ENCODE data around the gene PROCA1. TPM values are rescaled to one million over a fixed set of nuclear protein-coding genes. Genes with fewer than 3 reads are reported as not detected.

PROCA1 gene
- total and polyA plus RNA-seq, 9 of the 15 experiments (the other 6 are each of a cell fraction or from before 2014, with no cell fraction given): 0.78 to 16.2 (median 5.6) TPM

DNA sequence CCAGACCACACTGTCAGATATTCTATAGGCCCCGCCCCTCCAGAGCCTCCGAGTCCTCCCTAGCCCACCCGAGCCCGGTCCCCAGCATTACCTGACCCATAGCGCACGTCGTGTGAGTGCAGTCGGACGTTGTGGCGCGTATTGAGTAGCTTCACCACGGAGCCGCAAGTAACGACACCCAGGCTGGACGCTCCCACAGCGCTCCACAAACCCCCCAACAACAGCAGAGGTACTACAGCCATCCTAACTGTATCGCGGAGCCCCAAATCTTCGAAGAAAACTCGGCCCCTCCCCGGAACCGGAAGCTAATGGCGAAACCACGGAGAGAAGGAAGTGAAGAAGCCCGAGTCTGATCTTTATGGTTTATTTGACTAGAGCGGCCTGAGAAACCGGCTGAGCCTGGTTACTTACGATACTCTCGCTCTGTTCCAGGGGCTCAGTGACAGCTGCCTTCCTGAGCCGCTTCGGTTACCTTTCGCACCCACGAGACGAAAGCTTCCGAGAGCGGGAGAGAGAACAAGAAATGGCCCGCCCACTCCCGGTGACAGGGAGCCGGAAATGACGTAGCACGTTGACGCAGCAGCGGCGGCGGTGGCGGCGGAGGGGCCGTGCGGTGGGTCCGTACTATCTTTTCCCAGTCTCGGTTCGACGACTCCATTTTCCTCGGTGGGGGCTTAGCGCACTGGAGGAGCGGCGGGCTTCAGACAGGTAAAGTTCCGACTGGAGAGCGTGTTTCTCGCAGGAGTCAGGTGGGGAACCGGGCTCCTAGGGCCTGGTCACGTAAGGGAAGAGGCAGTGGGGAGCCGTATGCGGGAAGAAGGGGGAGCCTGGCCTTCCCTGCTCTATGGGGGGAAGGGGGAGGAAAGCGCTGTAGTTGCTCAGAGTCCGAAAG is 49.8 kb downstream of the PROCA1 start, which contains the start of the genes SDF2 and SUPT6H (continued):
- TF ChIP-seq, protein P1, sequence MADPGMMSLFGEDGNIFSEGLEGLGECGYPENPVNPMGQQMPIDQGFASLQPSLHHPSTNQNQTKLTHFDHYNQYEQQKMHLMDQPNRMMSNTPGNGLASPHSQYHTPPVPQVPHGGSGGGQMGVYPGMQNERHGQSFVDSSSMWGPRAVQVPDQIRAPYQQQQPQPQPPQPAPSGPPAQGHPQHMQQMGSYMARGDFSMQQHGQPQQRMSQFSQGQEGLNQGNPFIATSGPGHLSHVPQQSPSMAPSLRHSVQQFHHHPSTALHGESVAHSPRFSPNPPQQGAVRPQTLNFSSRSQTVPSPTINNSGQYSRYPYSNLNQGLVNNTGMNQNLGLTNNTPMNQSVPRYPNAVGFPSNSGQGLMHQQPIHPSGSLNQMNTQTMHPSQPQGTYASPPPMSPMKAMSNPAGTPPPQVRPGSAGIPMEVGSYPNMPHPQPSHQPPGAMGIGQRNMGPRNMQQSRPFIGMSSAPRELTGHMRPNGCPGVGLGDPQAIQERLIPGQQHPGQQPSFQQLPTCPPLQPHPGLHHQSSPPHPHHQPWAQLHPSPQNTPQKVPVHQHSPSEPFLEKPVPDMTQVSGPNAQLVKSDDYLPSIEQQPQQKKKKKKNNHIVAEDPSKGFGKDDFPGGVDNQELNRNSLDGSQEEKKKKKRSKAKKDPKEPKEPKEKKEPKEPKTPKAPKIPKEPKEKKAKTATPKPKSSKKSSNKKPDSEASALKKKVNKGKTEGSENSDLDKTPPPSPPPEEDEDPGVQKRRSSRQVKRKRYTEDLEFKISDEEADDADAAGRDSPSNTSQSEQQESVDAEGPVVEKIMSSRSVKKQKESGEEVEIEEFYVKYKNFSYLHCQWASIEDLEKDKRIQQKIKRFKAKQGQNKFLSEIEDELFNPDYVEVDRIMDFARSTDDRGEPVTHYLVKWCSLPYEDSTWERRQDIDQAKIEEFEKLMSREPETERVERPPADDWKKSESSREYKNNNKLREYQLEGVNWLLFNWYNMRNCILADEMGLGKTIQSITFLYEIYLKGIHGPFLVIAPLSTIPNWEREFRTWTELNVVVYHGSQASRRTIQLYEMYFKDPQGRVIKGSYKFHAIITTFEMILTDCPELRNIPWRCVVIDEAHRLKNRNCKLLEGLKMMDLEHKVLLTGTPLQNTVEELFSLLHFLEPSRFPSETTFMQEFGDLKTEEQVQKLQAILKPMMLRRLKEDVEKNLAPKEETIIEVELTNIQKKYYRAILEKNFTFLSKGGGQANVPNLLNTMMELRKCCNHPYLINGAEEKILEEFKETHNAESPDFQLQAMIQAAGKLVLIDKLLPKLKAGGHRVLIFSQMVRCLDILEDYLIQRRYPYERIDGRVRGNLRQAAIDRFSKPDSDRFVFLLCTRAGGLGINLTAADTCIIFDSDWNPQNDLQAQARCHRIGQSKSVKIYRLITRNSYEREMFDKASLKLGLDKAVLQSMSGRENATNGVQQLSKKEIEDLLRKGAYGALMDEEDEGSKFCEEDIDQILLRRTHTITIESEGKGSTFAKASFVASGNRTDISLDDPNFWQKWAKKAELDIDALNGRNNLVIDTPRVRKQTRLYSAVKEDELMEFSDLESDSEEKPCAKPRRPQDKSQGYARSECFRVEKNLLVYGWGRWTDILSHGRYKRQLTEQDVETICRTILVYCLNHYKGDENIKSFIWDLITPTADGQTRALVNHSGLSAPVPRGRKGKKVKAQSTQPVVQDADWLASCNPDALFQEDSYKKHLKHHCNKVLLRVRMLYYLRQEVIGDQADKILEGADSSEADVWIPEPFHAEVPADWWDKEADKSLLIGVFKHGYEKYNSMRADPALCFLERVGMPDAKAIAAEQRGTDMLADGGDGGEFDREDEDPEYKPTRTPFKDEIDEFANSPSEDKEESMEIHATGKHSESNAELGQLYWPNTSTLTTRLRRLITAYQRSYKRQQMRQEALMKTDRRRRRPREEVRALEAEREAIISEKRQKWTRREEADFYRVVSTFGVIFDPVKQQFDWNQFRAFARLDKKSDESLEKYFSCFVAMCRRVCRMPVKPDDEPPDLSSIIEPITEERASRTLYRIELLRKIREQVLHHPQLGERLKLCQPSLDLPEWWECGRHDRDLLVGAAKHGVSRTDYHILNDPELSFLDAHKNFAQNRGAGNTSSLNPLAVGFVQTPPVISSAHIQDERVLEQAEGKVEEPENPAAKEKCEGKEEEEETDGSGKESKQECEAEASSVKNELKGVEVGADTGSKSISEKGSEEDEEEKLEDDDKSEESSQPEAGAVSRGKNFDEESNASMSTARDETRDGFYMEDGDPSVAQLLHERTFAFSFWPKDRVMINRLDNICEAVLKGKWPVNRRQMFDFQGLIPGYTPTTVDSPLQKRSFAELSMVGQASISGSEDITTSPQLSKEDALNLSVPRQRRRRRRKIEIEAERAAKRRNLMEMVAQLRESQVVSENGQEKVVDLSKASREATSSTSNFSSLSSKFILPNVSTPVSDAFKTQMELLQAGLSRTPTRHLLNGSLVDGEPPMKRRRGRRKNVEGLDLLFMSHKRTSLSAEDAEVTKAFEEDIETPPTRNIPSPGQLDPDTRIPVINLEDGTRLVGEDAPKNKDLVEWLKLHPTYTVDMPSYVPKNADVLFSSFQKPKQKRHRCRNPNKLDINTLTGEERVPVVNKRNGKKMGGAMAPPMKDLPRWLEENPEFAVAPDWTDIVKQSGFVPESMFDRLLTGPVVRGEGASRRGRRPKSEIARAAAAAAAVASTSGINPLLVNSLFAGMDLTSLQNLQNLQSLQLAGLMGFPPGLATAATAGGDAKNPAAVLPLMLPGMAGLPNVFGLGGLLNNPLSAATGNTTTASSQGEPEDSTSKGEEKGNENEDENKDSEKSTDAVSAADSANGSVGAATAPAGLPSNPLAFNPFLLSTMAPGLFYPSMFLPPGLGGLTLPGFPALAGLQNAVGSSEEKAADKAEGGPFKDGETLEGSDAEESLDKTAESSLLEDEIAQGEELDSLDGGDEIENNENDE (IDR thresholded peaks at IDR 0.05; ENCODE audit: low read depth, low read length): no peak
- TF ChIP-seq, protein P2, sequence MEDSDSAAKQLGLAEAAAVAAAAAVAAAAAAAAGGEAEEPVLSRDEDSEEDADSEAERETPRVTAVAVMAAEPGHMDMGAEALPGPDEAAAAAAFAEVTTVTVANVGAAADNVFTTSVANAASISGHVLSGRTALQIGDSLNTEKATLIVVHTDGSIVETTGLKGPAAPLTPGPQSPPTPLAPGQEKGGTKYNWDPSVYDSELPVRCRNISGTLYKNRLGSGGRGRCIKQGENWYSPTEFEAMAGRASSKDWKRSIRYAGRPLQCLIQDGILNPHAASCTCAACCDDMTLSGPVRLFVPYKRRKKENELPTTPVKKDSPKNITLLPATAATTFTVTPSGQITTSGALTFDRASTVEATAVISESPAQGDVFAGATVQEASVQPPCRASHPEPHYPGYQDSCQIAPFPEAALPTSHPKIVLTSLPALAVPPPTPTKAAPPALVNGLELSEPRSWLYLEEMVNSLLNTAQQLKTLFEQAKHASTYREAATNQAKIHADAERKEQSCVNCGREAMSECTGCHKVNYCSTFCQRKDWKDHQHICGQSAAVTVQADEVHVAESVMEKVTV (CRISPR knock-in tag; IDR thresholded peaks at IDR 0.05): no peak
- TF ChIP-seq, protein P3, sequence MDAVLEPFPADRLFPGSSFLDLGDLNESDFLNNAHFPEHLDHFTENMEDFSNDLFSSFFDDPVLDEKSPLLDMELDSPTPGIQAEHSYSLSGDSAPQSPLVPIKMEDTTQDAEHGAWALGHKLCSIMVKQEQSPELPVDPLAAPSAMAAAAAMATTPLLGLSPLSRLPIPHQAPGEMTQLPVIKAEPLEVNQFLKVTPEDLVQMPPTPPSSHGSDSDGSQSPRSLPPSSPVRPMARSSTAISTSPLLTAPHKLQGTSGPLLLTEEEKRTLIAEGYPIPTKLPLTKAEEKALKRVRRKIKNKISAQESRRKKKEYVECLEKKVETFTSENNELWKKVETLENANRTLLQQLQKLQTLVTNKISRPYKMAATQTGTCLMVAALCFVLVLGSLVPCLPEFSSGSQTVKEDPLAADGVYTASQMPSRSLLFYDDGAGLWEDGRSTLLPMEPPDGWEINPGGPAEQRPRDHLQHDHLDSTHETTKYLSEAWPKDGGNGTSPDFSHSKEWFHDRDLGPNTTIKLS (IDR thresholded peaks at IDR 0.05; ENCODE audit: borderline replicate concordance, low read depth): peak; percentile 83
- peak; percentile 71; the same call in 1 of the 2 replicates for TF ChIP-seq ZNF589 (CRISPR knock-in tag; IDR thresholded peaks at IDR 0.05; ENCODE audit: low read depth)
- no peak for TF ChIP-seq MCM5 (IDR thresholded peaks at IDR 0.05; ENCODE audit: low read depth)
- peak; percentile 50; the same call in 1 of the 2 replicates for TF ChIP-seq CHD2 (IDR thresholded peaks at IDR 0.05; ENCODE audit: low read depth, low read length)
- peak; percentile 78 to 86 for TF ChIP-seq MAZ (CRISPR knock-in tag; conservative IDR thresholded peaks at IDR 0.05 in 1 of 2, IDR thresholded peaks at IDR 0.05 in 1 of 2)
- TF ChIP-seq CREM (IDR thresholded peaks at IDR 0.05; ENCODE audit: low read depth): peak; percentile 98
- no peak for TF ChIP-seq FOXP1 (CRISPR knock-in tag; IDR thresholded peaks at IDR 0.05)
- no peak for TF ChIP-seq NFE2L1 (tag; IDR thresholded peaks at IDR 0.05; ENCODE audit: borderline replicate concordance, low read depth)
- no peak for TF ChIP-seq ADNP (tag; IDR thresholded peaks at IDR 0.05)
- peak; percentile 20; the same call in 1 of the 2 replicates for TF ChIP-seq KLF13 (tag; IDR thresholded peaks at IDR 0.05; ENCODE audit: borderline replicate concordance, low read depth)
